Lower leg skin (tissue), 4 donors: ENCODE data around the gene CDCP2. TPM values are rescaled to one million over a fixed set of nuclear protein-coding genes. Genes with fewer than 3 reads are reported as not detected.

ENCODE experiments used
- DNase-seq, 2 donors: peaks; one replicate each; pipeline ENCODE4 v3.0.0-alpha.2; 2019; ENCODE audit warnings: low spot score in 2 of 2
- H3K4me3 ChIP-seq: fragments of 200-600 bp; sonication (generic); 2 replicates; pipeline ENCODE4 v1.5.1; 2017; ENCODE audit warnings: mild to moderate bottlenecking, low read depth; ENCODE audit not compliant: poor library complexity, severe bottlenecking
- POLR2A ChIP-seq, 2 donors: fragments of 450-650 bp; IDR thresholded peaks; one replicate each; pipeline ENCODE4 v1.6.1; 2016 to 2017; ENCODE audit warnings: antibody characterized with exemption in 2 of 2, mild to moderate bottlenecking in 1 of 2, moderate library complexity in 1 of 2
- WGBS, 2 donors: methylation state at CpG; one replicate each; pipeline ENCODE4 v1.1.5; 2018; 5-methylcytosine and 5-hydroxymethylcytosine counted together
- intact Hi-C: fragments of 100-400 bp; cut with DNase I; formaldehyde crosslinking; loops from one replicate; pipeline ENCODE4 v1.15.0; 2023; ENCODE audit warnings: low total_unique reads
- total RNA-seq, 4 donors: library from RNA; depleted of rRNA; stranded (reverse); fragments of >200 nt; gene quantifications; one replicate each; pipeline ENCODE4 v1.1.0, GENCODE V29; 2016
- TF ChIP-seq, protein P1 (sequence below), 3 donors: fragments of 450-650 bp; IDR thresholded peaks; one replicate each; pipeline ENCODE4 v1.5.1; 2016; ENCODE audit warnings: antibody characterized with exemption in 3 of 3, mild to moderate bottlenecking in 3 of 3, moderate library complexity in 2 of 3

CDCP2 gene
- total RNA-seq, 4 donors from 2014 or later: 0.23 to 0.47 (median 0.46) TPM; not detected in 1

DNA sequence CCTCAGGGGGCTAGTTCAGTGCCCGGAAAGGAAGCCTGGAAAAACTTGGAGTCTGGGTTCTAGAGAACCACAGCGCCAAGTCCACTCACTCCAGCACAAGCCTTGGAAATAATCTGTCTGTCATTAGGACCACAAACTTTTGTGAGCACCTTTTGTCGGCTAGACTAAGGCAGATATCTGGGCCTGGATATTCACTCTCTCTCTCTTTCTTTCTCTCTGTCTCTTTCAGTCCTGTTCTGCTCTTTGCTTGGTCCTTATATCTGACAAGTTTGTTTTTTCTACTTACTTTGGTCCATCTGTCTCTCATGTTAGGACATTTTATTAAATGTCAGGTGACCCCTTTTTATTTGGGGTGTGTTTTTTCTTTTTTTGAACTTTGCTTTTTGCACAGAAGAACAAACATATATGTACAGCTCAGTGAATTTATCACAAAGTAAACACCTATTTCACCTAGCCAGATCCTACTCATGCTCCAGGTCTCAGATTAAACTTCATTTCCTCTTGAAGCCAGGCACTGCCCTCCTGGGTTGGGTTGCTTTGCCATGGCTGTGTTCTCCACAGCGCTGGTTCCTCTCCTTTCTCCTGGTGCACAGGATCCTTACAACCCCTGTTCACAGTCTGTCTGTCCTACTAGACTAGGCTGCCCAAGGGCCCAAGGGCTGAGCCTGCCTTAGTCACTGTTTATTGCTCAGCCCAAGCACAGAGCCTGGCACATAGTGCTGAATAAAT lies 58.6 kb downstream of the CDCP2 start:
- no peak overlapping the region for H3K4me3 ChIP-seq
- intact Hi-C loops: no loop called here
- DNase-seq: no peak
- 74 to 84% methylated on average over 4 of the region's 4 CpGs for WGBS, 2 donors
- TF ChIP-seq, protein P1, sequence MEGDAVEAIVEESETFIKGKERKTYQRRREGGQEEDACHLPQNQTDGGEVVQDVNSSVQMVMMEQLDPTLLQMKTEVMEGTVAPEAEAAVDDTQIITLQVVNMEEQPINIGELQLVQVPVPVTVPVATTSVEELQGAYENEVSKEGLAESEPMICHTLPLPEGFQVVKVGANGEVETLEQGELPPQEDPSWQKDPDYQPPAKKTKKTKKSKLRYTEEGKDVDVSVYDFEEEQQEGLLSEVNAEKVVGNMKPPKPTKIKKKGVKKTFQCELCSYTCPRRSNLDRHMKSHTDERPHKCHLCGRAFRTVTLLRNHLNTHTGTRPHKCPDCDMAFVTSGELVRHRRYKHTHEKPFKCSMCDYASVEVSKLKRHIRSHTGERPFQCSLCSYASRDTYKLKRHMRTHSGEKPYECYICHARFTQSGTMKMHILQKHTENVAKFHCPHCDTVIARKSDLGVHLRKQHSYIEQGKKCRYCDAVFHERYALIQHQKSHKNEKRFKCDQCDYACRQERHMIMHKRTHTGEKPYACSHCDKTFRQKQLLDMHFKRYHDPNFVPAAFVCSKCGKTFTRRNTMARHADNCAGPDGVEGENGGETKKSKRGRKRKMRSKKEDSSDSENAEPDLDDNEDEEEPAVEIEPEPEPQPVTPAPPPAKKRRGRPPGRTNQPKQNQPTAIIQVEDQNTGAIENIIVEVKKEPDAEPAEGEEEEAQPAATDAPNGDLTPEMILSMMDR (IDR thresholded peaks at IDR 0.05): no peak
- no peak for TF ChIP-seq POLR2A (IDR thresholded peaks at IDR 0.05)

DNA sequence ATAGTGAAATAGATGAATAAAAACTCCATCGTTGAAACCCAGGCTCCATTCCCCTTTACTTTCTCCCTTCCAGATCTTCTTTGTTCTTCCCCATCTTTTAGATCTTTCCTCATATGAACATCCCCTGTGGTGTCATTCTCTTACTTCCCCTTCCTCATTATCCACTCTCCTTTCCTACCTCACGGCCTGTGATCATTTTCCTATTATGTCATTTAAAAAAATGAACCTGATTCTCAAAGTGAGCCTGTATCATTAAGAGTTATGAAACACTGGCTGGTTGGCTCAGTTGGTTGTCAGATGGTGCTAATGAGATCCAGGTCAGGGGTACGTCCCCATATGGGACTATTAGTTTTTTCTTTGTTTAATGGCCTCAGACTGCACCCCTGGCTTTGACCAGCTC lies 61.1 kb downstream of the CDCP2 start:
- intact Hi-C loops: no loop called here
- 80 to 81% methylated on average over 3 of the region's 3 CpGs for WGBS, 2 donors
- H3K4me3 ChIP-seq: no peak overlapping the region
- no peak for DNase-seq
- no peak for TF ChIP-seq POLR2A (IDR thresholded peaks at IDR 0.05)
- TF ChIP-seq, protein P1 (IDR thresholded peaks at IDR 0.05): no peak

DNA sequence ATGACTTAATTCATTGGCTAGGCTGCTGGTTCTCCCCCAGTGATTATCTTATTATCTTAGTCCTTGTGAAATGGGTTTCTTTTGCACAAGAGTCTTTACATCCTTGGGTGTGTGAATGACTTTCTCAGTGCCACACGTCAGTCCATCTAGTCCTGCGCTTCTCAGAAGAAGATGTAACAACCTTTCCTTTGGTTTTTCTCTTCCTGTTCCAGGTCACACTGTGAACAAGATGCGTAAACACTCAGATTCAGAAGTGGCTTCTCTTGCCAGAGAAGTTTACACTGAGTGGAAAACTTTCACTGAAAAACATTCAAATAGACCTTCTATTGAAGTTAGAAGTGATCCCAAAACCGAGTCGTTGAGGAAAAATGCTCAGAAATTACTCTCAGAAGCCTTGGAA lies 64.4 kb downstream of the CDCP2 start:
- TF ChIP-seq POLR2A (IDR thresholded peaks at IDR 0.05): no peak
- TF ChIP-seq, protein P1 (IDR thresholded peaks at IDR 0.05): no peak
- intact Hi-C loops: loop anchor here (2.0 kb wide), 1 partner anchor 40 kb away; no protein-coding TSS in a partner anchor
- H3K4me3 ChIP-seq: no peak overlapping the region
- 94 to 95% methylated on average over 5 of the region's 5 CpGs for WGBS, 2 donors
- no peak for DNase-seq

DNA sequence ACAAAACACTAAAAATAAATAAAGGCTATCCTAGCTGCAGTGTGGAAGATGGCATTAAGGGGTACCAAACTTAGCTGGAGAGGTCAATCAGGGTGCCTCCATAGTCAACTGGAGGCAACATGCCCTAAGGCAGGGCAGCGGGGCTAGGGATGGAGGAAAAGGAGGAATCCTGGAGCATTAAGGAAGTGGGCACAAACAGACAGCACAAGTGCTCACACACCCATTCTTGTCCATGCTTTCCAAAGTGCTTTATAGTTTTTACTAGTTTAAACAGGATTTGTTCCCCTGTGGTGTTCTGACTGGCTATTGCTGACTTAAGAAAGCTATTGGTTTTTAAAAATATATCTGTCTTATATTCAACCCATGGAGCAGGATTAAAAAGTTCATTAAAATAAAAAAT lies 66.0 kb downstream of the CDCP2 start:
- no peak for DNase-seq
- no peak for TF ChIP-seq POLR2A (IDR thresholded peaks at IDR 0.05)
- TF ChIP-seq, protein P1 (IDR thresholded peaks at IDR 0.05): no peak
- intact Hi-C loops: no loop called here
- WGBS, 2 donors: 85 to 100% methylated on average over 1 of the region's 1 CpG
- H3K4me3 ChIP-seq: no peak overlapping the region

DNA sequence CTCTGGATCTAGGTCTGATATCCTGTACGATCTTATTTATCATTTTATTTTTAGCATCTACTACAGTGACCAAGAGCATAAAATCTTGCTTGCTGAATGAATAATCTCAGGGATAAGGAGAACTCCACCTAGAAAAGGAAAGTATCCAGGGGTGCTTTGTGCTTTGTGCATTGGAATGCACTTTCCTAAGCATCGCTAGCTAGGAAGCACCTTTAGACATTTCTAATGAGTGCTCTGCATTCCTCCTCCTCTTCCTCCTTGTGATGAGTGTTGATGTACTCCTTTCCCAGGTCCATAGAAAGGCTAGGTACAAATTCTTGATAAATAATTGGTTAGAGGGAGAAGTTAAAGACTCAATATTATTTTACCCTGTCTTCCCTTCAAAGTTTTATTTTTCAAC lies 68.0 kb downstream of the CDCP2 start:
- intact Hi-C loops: no loop called here
- TF ChIP-seq POLR2A (IDR thresholded peaks at IDR 0.05): no peak
- TF ChIP-seq, protein P1 (IDR thresholded peaks at IDR 0.05): no peak
- no peak overlapping the region for H3K4me3 ChIP-seq
- no peak for DNase-seq
- 91 to 98% methylated on average over 2 of the region's 2 CpGs for WGBS, 2 donors

Other genes starting within 250 kb of the CDCP2 start
- 10 to 100 TPM in 3 of 4 donors, 1 to 10 TPM in 1; 9.9 to 19.2 (median 12.4) TPM for gene IFT25, start 207.3 kb downstream of the CDCP2 start, total RNA-seq
- 10 to 100 TPM; 20.1 to 36.3 (median 24.4) TPM for gene LRRC42, start 206.7 kb downstream of the CDCP2 start, total RNA-seq
- not detected for gene LDLRAD1, start 134.8 kb downstream of the CDCP2 start, total RNA-seq
- gene TMEM59, start 99.8 kb downstream of the CDCP2 start, total RNA-seq: 100 to 1,000 TPM; 197 to 355 (median 320) TPM
- 1 to 10 TPM; 3.1 to 4.3 (median 3.8) TPM for gene TCEANC2, start 99.4 kb downstream of the CDCP2 start, total RNA-seq
- 10 to 100 TPM in 1 of 4 donors, 1 to 10 TPM in 3; 2.4 to 15.2 (median 5.6) TPM for gene CYB5RL, start 47.0 kb upstream of the CDCP2 start, total RNA-seq
- gene MRPL37, start 47.2 kb upstream of the CDCP2 start, total RNA-seq: 10 to 100 TPM; 55.7 to 76.4 (median 68.3) TPM